T-helper 1 cell treated with Interleukin-12 subunit alpha and Interleukin-12 subunit beta and Interleukin-4 antibody, amounts not matched to agents 30 ng/mL and 1 ng/mL, for 36 hours (primary cell): ENCODE data around the gene FIBP. TPM values are rescaled to one million over a fixed set of nuclear protein-coding genes. Genes with fewer than 3 reads are reported as not detected.

Source experiments
- intact Hi-C: fragments of 100-400 bp; cut with micrococcal nuclease; formaldehyde crosslinking; loops from one replicate; pipeline ENCODE4 v1.15.1; 2024
- total RNA-seq: library from RNA; stranded (reverse); gene quantifications from 2 replicates; pipeline ENCODE4 v1.2.3, GENCODE V29; 2022

Gene FIBP
- total RNA-seq, result 85.3 and 88.7 TPM in 2 replicates

DNA sequence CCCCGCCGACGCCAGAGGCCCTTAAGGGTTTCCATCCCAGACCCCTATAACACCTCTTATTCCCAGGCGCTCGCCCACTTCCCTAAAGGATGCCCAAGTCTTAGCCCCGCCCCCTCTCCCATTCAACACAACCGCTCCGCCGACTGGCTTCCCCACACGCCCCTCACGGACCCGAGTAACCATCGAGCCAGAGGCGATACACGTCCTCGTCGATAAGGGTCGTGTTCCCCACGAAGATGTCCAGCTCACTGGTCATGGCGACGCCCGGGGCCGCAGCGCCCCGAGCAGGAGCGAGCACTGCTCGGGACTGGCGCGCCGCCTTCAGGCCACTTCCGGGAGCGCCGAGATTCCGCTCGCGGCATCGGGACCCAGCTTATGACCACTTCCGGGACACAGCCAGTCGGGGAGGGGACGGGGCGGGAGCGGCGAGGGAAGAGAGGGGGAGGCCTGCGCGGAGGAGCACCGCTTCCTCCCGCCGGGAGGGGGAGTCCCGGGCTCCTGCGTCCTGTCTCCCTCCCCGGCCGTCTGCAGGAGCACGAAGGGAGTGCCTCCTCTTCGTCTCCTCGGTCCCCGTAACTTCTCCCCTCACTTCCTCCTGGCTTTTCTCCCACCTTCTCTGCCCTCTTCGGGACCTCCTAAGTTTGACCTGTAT is at the start of gene FIBP:
Gene FIBP (minus strand): TSS at position 309 of the 652 bp plus-strand sequence. CDS start 53 bp downstream, at position 256.
- intact Hi-C loops, result loop anchor here (1.0 kb wide), 3 partner anchors 73 to 176 kb away; partner anchors contain the start of genes BANF1, EIF1AD, KAT5 and SART1

DNA sequence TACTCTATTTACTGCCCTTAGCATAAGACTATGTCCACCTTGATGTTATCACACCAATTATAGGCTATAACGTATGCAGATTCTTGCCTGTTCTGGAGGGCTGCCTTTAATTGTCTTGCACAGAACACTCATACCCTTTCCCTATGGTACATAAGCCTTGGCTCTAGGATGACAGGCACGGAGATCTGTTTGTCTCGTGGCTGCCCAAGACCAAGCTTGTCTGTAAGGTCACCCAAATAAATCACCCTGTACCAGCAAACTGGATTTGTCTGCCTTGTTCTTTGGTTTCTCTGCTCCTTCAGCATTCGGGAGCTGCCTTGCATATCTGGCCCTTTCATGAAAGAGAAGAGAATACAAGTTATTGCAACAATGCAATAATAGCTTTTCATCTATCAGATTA is 49.5 kb upstream of the FIBP start:
- intact Hi-C loops, result no loop called here

DNA sequence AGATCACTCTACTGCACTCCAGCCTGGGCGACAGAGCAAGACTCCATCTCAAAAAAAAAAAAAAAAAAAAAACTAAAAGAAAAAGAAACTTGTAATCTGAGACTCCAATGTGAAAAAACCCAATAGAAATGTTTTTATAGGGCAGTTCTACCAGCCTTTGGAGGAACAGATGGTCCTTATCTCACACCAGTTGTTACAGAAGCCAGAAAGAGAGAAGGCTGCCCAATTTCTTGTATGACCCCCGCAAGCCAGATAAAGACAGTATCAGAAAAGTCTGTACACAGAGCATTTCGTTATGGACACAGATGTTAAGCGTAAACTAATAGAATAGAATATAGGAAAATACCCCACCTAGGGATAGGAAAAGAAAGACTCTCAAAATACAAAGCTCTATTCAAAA is 45.7 kb upstream of the FIBP start:
- intact Hi-C loops, result loop anchor here (5.0 kb wide), 1 partner anchor 1248 kb away; no protein-coding TSS in a partner anchor

DNA sequence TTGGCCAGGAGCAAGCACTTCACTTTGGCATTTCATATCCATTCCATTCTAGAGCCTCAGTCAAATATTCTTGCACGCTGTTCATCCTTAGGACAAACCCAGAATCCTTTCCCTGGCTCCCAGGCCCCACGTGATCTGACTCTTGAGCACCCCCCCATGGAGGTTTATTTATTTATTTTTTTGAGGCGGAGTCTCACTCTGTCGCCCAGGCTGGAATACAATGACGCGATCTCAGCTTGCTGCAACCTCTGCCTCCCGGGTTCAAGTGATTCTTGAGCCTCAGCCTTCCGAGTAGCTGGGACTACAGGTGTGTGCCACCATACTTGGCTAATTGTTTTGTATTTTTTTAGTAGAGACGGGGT is 44.3 kb upstream of the FIBP start:
- intact Hi-C loops, result loop anchor here (5.0 kb wide), 1 partner anchor 1250 kb away; no protein-coding TSS in a partner anchor

DNA sequence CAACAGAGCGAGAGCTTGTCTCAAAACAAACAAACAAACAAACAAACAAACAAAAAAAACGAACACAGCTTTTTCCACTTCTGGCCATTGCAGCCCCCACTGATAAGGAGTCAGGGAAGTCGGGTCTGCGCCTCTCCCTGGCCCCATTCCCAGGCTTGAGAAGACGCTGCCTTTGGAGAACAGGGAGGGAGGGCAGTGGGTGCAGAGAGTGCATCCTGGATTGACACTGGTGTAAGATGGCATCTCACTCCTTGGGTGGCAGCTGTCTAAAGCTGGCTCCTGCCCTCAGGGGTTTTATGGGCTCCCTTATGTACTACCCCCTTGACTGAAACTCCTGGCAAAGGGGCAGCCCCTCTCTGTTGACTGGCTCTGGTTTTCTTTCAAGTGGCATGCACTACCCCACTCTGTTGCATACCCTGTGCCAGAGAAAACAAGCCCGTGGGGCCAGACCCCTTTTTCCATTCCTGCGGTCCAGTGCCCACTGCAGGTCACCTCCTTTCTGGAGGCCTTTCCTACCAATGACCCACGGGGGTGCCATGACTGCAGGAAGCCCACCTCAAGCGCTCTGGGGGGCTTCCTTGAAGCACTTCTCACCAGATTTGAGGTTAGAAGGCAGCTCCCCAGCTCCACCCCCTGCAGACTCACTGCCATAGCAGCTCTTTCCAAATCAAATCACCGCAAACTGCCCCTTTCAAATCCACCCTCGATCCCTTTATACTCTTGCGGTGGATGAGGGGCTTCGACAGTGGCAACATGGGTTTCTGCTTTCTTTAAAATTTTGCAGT is 43.7 kb upstream of the FIBP start:
- intact Hi-C loops, result loop anchor here (5.0 kb wide), 1 partner anchor 1250 kb away; no protein-coding TSS in a partner anchor

DNA sequence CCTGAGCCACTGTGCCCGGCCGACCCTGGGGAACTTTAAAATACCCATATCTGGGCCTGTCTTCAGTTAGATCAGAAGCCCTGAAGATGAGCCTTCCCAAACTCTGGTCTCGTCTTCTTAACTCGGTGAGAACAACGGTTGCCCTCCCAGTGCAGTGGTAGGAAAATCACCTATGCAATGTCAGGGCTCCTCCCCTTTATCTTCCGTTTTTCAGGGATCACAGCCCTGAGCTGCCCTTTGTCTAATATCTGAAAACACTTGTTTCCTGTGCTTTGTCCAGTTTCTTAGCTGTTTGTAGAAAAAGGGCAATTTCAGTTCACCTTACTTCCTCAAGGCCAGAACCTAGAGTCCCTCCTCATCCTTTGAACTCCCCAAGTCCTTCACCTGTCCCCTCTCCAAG is 40.4 kb upstream of the FIBP start:
- intact Hi-C loops, result loop anchor here (1.0 to 2.0 kb wide), 7 partner anchors 9 to 384 kb away; partner anchors contain the start of genes C11orf68, CCDC85B, CFL1 and DRAP1

DNA sequence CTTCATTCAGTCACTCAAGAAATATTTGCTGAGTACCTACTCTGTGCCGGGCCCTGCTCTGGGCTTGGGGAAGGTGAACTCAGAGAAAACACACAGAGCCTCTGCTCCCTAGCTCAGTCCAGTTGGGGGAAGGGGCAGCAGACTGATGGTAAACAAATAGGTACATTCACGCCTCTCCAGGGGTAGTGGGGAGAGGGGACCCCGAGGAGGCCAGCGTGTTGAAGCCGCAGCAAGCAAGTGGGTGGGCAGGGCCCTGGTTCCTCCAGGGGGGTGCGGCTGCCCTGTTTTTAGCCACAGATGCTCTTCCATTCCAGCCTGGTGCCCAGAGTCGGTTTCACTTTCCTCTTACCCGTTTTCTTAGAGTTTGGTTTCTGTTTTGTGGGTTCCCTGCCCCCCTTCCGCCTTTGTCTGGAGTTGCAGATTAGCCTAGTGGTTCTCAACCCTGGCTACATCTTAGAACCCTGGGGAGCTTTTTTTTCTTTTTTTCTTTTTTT is 39.7 kb upstream of the FIBP start:
- intact Hi-C loops, result loop anchor here (1.0 to 2.0 kb wide), 7 partner anchors 9 to 384 kb away; partner anchors contain the start of genes C11orf68, CCDC85B, CFL1 and DRAP1

DNA sequence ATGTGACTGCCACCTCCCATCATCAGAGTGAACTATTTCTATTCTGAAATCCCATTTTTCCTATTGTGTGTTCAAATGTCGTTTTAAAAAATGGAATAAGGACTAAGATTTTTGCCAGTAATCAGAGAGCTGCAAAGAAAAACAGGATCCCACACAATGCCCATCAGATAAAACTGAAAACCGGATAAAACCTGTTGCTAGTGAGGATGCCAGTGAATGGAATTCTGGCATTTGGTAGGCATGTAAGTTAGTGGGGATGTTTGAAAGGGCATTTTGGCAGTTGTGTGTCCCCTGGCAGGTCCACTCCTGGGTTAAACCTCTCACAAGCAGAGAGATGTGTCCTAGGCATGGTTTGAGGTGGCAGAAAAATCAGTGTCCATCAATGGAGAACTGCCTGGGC is 37.1 kb upstream of the FIBP start:
- intact Hi-C loops, result no loop called here

DNA sequence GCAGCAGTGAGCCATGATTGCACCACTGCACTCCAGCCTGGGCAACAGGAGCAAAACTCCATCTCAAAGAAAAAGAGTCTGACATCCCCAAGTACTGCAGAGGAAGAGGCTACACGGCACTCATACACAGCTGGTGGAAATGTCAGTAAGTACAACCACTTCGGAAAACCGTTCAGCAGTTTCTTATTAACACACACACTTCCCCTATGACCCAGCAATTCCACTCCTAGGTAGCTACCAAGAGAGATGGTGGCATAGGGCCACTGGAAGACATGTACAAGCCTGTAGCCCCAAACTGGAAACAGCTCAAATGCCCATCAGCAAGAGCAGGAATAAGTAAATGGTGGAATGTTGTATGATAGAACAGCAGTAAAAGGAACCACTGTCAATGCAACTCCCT is 34.3 kb upstream of the FIBP start:
- intact Hi-C loops, result no loop called here

DNA sequence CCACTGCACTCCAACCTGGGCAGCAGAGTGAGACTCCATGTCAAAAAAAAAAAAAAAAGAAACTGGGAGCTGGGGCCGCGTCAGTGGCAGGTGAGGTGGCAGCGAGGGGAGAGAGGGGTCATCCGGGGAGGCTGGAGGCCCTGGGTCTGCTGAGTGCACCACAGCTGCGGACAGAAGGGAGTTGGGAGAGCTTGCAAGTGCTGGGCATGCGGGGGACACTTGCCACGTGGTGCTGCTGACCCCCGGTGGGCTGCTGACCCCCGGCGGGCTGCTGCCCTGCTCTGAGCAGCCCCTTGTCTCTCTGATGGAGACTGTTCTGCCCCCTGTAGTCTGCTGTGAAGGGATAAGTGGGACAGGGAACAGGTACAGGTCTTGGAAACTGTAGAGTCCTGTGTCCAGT is 33.6 kb upstream of the FIBP start:
- intact Hi-C loops, result no loop called here

DNA sequence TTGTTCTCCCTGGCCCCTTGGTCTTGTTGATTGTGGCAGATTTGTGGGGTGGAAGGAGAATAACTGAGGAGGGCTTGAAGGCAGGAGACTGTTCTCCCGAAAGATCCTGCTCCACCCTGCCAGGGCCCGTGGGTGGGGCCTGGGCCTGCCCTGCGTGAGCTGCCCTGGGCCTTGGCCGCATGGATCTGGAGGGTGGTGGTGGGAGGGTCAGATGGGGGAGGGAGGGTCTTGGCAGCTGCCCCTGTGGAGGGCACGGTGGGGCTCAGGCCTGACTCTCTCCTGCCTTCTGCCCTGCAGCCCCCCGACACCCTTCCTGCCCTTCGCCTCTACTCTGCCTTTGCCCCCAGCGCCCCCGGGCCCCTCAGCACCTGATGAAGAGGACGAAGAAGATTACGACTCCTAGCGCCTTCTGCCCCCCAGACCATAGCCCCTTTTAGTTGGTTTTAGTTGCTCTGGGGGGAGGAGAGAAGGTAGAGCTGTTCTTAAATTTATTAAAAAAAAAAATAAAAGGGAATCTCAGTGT is 32.8 kb upstream of the FIBP start:
- intact Hi-C loops, result no loop called here

DNA sequence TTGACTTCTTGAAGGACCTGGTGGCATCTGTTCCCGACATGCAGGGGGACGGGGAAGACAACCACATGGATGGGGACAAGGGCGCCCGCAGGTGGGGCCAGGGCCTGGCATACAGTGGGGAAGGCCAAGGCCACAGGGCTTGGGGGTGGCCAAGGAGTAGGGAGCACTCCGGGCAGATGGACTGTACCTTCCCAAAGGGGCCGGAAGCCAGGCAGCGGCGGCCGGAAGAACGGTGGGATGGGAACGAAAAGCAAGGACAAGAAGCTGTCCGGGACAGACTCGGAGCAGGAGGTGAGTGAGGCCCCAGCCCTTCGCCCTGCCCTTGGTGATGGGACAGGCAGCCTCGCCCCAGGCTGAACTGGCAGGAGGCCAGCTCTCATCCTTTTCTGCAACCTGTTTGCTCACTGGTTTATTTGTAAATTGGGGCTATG is 32.1 kb upstream of the FIBP start:
- intact Hi-C loops, result no loop called here

DNA sequence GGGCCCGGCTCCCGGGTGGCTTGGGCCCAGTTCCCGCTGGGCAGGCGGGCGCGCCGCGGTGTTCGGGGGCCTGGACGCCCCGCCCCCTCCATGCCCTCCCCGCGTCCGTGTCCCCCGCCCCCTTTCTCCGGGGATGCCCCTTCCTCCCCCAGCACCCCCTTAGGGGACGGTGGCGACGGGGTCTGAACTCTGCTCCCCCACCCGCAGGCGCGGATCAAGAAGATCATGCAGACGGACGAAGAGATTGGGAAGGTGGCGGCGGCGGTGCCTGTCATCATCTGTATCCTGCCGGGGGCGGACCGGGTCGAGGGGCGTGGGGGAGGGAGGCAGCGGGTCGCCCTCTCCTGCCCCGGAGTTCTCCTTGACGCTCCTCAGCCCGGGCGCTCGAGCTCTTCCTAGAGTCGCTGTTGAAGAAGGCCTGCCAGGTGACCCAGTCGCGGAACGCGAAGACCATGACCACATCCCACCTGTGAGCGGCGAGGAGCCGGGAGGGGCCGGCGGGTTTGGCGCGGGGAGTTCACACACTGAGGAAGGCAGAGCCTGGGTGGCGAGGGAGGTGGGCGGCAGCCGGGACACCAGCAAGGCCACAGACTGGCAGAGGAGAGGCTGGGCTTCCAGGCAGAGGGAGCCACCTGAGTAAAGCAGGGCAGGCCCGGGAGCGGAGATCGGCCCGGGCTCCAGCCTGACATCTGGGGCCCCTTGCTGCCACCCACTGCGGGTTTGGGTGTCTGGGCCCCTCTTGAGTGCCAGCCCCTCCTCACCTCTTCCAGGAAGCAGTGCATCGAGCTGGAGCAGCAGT is 31.5 kb upstream of the FIBP start:
- intact Hi-C loops, result loop anchor here (1.0 to 5.0 kb wide), 12 partner anchors 9 to 349 kb away; partner anchors contain the start of genes BANF1, CCDC85B, EIF1AD and FOSL1

DNA sequence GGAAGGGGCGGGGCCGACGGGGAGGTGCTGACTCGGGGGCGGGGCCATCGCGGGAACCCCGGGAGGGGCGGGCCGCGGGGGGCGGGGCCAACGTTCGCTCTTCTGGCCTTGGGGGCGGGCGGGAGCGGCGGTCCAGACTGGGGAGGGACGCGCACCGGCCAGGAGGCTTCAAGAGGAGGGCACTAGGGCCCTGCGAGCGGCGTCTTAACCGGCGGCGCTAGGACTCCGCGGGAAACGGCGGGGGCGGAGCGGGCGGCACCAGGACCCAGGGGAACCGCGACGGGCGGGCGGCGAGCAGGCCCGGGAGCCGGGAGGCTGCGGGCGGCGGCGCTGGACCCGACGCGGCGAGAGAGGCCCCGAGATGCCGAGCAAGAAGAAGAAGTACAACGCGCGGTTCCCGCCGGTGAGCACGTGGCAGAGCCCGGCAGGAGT is 30.9 kb upstream of the FIBP start, which contains the start of gene DRAP1:
Gene DRAP1 (plus strand): TSS at position 286 of the 432 bp plus-strand sequence. CDS start 76 bp downstream, at position 362.
- intact Hi-C loops, result loop anchor here (1.0 to 5.0 kb wide), 12 partner anchors 9 to 349 kb away; partner anchors contain the start of genes BANF1, CCDC85B, EIF1AD and FOSL1

DNA sequence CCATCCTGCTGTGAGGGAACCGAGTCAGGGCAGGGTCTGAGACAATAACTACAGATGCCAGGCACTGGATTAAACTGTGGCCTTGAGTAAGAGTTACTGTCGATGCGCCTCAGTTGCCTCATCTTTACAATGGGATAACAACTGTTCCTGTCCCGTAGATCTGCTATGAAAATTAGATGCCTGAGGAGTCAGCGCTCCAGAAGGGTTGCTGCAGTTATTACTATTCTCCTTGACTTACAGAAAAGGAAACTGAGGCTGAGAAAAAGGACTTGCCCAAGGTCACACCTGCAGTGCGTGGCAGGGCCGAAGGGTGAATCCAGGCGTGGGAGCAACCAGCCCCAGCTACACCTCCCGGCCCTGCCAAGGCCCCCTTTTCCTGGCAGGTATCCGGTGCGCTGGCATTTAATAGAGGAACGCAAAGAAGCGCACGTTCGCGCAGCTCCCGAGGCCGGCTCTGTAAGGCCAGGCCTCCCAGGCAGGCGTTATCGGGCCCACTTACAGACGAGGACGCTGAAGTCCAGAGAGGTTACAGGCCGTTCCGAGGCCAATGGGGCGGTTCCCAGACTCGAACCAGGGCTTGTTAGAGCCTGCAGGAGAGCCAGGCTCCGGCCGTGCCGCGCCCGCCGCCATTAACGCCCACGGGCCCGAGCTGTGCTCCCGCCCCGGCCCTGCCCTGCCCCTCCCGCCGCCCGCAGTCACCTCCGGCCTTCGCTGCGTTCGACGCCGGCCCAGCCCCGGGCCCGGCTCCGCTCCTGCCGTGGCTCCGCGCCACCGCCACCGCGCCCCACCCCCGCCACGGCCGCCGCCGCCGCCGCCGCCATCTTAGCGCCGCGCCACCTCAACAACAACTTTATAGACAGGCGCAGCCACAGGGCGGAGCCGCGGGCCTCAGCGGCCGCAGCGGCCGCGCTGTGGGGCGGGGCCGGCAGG is 30.2 kb upstream of the FIBP start, which contains the start of gene C11orf68:
Gene C11orf68 (minus strand): TSS at position 852 of the 930 bp plus-strand sequence. CDS start 31 bp downstream, at position 821.
- intact Hi-C loops, result loop anchor here (1.0 to 5.0 kb wide), 12 partner anchors 10 to 350 kb away; partner anchors contain the start of genes BANF1, CCDC85B, EIF1AD and FOSL1

DNA sequence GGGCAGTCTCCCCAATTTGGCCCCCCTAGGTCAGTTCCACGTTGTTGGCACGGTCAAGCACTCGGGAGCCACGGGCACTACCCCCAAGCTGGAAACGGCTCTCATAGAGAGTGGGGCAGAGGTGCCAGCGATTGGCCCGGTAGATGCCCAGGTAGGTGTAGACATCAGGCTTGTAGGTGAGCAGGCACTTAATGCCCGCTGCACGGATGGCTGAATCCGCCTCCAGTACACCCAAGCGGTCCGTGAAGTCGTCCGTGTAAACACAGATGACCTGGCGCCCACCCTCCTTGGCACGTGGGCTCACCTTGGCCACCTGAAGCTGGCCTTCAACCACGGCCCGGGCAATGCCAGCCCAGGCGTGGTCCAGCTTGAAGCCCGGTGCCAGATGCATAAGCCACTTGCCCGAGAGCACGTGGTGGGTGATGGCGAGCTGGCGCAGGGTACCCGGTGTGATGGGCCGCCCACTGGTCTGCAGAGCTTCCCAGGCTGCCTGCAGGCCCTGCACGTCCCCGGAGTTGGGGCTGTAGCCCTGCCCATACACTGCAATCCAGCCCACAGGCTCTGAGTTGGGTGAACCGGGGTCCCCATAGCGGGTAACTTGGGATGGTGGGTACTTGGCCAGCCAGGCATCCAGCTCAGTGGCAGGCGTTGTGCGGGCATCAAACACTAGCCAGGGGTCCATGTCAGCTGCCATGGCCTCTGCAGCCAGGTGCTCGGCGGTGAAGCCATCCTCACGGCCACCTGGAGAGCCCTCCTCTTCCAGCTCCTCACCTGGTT is 29.4 kb upstream of the FIBP start:
- intact Hi-C loops, result loop anchor here (5.0 kb wide), 1 partner anchor 255 kb away; the partner anchor contains the start of gene RELA

DNA sequence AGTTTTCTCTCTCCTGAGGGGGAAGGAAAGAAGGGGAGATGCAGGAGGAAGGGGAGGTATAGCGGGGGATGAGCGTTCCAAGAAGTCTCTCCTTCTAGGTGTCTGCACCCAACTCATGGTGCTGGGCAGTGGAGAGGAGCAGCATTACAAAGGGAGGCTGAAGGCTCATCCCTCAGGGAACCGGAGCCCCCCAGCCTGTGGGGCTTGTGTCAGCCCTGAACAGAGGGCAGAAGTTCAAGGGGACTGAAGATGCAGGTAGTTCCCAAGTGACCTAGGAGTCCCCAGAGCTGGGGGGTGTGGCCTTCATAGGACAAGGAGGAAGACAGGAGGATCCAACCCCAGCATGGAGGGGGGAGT is 28.8 kb upstream of the FIBP start:
- intact Hi-C loops, result loop anchor here (5.0 kb wide), 1 partner anchor 255 kb away; the partner anchor contains the start of gene RELA

DNA sequence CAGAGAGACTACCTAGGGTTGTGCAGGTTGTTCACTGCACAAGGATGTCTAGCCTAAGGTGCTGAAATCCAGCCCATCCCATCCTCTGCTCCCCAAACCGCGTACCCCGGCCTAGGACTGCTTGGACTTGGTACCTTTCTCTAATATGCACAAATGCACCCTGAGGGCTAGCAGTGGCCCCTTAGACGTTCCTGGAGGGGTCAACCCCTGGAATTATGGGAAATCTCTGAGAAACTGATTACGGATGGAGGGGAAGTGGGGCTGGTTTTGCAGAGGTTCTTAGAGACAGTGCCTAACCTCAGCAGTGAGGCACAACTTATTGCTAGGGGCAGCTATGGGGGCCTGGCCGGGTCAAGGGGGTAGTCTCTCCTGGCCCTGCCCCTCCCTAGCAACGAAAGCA is 28.1 kb upstream of the FIBP start:
- intact Hi-C loops, result loop anchor here (5.0 kb wide), 1 partner anchor 254 kb away; the partner anchor contains the start of gene RELA
